ENCODE results near the gene GALNT14.

Gene GALNT14

DNA sequence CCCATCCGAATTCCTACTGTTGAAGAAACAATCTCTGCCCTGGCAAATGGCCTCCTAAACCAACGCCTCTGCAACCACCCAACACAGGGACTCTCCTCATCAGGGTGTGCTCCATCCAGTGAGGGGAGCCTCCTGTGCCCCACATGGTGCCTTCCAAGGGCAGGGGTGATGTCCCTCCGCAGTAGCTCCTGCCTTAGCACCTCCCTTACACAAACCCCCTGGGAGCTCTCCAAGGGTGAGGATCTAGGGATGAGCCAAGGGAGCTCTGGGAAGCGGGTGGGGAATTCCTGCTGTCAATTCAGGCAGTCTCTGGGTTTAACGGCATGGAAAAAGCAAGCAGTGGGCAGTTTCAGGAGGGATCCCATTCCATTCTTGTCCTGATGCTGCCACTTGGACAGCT, 3.8 kb downstream of the GALNT14 start:
- DNase-seq (ENCODE audit: low read depth in 2 of 2): no peak

DNA sequence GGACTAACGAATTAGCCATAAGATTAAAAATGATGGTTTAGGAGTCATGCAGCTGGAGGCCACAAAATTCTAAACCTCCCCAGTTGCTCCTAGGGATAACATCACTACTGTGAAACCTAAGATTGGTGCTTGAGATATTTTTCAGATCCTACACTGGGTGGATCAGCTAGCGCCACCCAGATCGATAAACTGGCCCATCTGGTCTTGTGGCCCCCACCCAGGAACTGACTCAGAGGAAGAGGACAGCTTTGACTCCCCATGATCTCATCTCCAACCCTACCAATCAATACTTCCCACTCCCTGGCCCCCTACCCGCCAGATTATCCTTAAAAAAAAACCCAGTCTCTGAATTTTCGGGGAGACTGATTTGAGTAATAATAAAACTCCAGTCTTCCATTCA, 5.5 kb downstream of the GALNT14 start:
- no peak for DNase-seq (ENCODE audit: low read depth in 2 of 2)

DNA sequence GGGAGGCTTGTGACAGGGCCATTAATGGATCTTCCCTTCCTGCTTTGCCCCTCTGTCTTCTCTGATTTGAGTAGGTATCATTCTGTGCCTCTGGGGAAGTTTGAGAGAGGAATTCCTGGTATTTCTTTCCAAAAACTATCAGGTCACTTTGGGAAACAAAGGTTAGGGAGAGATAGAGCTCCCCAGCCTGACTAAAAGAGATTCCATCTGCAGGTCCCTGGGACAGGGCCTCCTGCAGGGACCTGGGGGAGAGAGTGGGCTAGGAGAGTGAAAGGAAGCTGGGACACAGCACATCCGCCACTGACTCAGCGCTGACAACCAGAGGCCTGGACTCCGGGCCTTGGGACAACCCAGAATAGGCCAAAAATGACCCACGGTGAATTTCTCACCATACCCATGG, 6.4 kb downstream of the GALNT14 start:
- no peak for DNase-seq (ENCODE audit: low read depth in 2 of 2)

DNA sequence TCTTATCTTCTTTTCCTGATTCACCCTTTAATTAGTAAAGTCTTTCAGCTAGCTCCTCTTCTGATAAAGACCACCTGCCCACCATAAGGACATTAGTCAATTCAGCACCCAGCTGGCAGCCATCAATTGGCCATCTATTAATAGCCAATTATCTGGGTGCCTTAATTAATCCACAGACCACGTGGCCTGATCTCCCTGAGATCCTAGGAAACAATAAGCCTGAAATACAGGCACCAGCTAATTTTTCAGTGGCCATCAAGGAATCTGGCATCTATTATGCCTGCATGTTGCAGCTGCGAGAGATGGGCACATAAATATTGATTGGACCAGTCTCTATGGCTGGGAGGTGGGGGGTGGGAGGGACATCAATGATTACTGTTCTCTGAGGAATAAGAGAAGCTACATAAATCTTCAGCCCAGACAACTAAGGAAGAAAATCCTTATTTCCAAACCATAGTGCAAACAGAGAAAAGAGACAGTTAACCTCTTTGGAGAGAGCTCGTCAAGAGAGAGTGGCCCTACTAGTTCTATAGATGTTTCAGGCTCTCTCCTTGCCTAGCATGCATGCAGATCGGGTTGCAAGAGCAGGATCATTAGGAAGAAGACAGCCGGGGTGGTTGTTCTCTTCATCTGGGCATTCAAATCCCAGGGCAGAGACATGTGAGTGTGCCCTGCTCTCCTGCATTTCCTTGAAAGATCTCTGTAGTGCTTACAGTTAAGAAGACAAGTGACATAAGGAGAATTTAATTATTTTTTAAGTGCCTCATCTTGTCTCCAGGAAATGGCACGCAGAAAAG, 8.7 kb downstream of the GALNT14 start:
- DNase-seq (ENCODE audit: low read depth in 2 of 2): no peak

DNA sequence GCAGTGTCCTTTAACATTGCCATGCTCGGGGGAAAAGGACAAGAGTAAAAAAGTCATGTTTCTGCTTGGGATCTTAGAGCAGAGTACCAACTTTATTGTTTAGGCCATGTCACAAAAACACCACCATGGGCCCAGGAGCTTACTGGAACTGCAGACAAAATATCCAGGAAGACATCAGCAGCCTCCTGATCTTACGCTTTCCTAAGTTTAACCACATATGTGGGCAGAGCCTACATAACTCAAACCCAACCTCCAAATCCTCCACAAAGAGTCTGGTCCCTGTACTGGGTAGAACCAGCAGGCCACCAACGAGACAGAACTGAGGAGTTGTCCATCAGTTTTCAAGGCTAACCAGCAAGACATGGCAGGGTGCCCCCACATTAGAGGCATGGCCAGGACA, 10.3 kb downstream of the GALNT14 start:
- no peak for DNase-seq (ENCODE audit: low read depth in 2 of 2)

DNA sequence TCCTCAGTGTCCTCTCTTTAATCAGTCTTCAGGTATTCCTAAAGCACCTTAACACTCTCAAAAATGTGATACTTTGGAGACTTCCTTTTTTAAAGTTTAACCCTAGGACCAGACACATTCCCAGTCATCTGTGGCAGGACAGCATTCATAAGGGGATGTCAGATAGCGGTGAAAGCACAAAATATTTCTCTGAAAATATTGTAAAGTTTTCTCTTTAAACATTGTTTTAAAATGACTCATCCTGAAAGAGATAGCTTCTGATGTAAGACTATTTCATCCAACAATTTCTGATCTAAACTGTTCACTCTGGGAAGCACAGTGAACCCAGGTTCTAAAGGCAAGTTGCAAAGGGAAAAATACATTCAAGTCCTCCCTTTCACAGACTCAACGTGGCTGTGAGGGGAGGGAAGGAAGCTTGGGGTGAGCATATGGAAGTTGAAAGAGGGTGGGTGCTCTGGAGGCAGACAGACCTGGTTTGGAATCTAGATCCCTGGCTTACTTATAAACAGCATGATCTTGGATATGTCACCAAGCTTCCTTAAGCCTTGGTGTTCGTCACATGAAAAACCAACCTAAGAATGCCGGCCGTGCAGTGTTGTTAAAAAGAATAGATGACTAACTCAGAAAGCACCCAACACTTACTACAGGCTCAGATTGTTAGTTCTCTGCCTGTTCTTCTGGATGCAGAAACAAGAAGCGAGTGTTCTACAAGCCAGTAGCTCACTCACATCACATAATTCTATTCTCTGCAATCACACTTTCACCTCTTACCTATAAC, 12.1 kb downstream of the GALNT14 start:
- DNase-seq (ENCODE audit: low read depth in 2 of 2): no peak

DNA sequence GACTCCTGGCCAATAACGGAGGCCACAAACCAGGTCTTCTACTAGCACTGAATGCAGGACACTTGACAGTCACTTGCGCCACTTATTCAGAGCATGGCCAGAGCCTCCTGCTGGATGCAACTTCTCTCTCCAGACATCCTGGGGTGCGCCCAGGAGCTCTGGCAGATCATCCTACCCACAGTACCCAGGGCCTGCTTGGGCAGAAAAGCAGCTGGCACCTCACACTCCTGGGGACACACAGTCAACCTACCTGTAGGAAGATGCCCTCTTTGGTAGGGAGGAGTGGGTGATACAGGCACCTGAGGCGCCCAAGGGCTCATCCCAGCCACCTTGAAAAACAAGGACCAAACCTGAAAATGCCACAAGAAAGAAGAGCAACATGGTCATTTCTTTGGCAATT, 13.3 kb downstream of the GALNT14 start:
- DNase-seq (ENCODE audit: low read depth in 2 of 2): no peak

DNA sequence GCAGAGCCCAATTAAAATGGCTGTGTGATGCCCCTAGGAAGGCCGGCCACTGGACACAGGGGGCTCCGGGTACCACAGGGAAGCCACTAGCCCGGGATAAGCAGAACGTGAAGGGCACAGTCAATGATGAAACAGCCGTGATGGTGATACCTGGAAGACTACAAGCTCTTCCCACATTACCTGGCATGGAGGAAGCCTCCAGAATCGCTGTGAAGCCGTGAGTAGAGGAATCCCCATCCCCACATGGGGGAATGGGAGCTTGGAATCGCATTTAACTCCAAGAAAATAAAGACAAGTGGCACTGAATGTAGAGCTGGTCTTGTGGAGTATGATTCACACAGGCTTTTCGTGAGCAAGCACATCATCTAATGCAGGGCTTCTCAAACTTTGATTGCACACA, 16.1 kb downstream of the GALNT14 start:
- DNase-seq (ENCODE audit: low read depth in 2 of 2): no peak

DNA sequence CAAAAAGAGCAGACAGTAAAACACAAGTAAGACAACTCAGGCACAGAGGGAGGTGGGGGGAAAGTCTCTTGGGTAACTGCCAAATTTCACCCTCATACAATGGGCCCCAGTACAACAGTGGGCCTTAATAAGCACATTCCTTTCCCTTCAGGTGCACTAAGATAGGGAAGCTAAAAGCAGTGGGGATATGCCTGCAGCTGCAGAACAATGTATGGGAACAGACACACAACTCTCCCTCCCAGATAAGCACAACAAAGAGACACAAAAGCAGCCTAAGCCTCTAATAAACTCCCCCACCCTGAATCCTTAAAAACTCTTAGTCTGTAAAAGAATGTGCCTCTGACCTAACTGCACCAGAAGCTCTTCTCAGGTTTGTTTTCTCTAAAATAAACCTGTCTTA, 24.5 kb downstream of the GALNT14 start:
- no peak for DNase-seq (ENCODE audit: low read depth in 2 of 2)

DNA sequence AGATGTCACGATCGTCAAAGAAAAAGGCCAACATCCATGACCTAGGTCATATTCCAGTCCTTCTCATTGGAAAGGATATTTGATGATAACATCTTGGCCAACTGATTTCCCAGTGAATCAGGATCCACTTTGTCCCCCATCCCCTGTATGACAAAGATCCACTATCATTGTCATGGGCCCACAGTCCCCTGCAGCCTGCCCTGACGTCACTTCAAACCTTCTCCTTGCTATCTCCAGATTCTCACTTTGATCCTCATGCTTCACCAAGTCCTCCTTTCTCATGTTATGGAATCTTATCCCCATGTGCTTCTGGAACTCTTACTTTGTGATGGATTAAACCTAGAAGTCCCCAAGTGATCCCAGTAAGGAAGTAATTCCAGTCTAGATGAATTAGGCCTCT, 25.7 kb downstream of the GALNT14 start:
- DNase-seq (ENCODE audit: low read depth in 2 of 2): no peak

DNA sequence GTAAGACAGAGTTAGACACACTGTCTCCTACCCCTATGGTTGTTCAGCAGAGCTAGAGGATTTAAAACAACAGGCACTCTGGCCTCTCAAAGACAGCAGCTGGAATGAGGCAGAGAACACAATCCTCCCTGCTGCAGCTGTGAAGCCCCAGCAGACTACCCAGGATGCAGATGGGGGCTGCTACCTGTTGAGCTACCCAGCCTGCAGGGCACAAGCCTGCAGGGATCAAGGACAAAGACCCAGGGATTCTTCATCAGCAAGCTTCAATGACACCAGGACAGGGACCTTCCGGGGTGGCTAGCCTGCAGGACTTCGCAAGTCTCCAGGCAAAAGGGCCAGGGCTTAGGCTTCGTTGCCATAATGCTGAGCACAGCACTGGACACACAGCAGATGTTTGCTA, 27.2 kb downstream of the GALNT14 start:
- DNase-seq (ENCODE audit: low read depth in 2 of 2): no peak

DNA sequence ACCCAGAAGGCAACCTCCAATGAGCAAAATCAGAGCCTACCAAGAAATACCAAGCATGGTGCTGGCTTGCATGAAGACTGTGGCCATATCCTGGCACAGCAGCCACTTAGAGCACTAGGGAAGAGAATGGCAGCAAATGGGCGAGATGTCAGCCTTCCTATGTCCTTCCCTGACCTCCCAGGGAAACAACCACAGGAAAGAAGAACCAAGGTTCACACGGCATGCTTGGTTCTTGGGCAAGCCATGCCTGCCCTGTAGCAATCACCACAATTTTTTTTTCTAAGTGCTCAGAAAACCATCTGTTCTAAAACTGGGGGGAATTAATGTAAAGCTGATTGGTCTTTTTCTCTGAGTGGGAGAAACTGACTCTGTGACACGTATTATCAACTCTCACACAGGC, 27.8 kb downstream of the GALNT14 start:
- no peak for DNase-seq (ENCODE audit: low read depth in 2 of 2)

DNA sequence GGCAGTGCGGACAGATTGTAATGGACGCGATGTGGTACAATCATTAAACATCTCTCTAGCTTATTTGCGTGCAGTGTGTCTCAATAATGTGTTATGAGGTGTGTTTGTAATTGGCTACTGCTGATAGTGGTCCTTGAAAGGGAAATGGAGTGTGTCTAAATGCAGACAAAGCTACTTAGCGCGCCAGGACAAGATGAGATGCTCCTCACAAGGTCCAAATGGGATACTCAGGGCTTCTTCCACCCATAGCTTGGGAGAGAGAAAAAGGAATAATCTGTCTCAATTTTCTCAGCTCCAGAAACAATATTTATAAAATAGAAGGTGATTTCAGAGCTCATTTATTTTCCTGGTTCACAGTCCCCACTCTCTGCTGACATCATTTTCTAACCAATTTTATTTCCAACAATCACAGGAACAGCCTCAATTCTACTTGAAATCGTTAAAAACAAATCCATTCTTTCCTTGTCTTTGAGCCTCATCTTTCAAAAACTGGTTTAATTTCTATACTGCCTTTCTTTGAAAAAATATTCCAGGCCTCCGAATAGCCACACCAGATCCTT, 28.5 kb downstream of the GALNT14 start:
- no peak for DNase-seq (ENCODE audit: low read depth in 2 of 2)

DNA sequence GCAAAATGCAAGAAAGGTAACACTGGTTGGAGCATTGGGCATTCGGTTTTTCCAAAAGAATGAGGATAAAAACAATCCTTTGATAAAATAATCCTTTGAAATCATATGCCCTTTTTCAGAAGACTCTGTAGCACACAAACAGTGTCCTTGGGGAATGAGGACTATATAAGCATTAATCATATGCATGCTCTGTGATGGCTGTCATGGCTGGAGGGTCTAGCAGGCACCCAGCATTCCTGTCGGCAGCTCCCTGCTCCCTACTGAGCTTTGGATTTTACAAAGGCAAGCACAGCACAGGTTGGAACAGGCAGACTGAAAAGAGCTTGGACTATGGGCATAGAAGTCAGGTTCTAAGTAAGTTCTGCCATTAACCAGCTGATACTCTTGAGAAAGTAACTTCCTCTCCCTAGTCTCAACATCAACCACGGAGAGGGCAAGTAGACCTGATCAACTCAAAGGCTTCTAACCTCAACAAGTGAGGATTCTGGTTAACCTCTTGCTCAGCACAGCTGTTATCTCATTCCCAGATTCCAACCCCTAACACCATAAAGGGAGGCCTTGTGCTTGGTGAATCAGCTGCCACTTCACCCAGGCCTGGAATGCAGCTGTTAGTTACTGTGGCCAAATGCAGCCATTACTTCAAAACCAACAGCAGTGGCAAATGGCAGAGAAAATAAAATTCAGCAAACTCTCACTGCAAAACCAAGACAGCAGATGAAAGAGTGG, 29.5 kb downstream of the GALNT14 start:
- DNase-seq (ENCODE audit: low read depth in 2 of 2): no peak

DNA sequence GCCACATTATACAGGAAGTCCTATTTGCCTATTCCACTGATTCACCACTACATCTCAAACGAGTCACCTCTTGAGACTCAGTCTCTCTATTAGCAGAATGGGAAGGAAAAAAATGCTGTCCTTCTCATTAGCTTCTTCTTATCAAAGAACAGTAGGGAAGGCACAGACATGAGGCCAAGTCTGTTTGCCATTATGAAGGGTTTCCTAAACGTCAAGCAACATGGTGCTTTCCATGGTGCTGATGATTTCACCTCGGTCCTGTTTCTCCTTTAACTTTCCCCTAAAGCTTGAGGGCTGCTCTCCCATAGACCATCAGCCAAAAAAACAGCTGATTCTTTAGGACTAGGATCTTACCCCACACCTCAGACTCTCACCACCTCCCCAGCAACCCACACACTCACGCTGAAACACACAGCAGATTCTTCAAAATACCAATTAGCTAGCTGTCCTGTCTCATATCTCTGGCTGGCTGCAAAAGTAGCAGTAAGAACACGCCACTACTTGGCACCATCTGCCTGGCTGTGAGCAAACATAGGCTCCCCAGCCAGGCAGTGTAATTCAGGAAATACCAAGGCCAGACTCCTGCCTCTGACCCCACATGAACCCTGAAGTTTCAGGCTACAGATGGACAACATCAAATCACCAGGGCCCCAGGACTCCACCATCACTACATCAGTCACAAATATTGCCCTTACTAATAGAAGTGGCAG, 30.5 kb downstream of the GALNT14 start:
- DNase-seq (ENCODE audit: low read depth in 2 of 2): no peak

DNA sequence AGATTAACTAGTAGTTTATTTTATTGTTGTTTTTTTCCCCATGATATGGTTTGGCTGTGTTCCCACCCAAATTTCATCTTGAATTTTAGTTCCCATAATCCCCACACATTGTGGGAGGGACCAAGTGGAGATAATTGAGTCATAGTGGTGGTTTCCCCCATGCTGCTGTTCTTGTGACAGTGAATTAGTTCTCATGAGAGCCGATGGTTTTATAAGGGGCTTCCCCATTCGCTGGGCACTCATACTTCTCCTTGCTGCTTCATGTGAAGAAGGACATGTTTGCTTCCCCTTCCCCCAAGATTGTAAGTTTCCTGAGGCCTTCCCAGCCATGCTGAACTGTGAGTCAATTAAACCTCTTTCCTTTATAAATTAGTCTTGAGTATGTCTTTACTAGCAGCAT, 36.5 kb downstream of the GALNT14 start:
- no peak for DNase-seq (ENCODE audit: low read depth in 2 of 2)

DNA sequence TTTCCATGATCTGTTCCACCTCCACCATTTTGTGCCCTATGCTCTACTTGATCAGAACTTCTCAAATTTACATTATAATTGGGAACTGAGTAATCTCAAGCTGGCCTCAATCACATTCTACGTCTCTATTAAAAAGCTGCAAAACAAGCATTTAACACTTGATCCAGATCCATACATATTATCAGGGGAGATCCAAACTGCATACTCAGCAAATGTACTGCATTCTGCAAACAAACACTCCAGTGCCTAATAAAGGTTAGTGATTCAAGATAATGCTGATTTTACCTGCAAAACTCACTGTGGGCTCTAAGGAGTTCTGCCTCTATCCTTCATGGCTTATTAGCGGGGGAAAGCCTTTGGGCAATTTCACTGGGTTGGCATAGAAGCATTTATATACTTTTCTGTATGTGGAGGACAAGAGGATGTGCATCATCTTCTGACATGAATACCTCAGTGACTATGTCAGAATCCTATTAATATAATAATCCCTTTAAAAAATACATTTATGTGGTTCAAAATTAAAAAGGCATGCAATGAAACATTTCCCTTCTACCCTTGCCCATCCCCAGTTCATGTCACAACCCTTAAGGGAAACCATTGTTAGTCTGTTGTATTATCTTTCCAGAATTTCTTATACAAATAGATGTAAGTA, 40.2 kb downstream of the GALNT14 start:
- no peak for DNase-seq (ENCODE audit: low read depth in 2 of 2)

DNA sequence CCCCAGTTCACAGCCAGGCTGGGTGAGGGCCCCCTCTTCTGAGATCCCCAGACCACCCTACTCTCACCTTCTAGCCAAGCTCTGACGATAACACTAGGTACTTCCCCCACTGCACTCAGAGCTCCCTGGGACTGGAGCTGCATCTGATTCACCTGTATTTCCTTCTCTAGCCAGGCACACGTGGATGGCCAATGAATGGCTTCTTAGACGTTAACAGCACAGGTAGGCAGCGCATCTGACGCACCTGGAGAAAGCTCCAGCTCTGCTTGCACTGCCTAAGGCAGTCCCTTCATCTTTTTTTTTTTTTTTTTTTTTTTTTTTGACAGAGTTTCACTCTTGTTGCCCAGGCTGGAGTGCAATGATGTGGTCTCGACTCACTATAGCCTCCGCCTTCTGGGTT, 48.1 kb downstream of the GALNT14 start:
- no peak for DNase-seq (ENCODE audit: low read depth in 2 of 2)

DNA sequence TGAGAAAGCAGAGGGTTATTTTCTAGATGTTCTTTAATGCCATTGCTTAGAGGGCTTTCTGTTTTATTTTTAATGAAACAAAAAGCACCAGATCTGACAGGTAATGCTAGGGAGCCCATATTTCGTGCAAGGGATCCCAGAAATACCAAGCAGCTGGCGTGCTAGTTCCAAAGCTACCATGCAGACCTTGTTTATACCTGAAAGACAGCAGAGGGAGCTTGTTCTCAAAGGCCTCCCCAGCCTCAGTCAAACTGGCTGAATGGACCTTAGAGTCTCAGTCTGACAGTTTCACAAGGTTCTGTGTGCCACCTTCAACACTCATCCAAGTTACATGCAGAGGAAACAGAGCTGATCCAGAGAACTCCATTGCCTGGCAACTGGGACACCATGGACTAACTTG, 48.6 kb downstream of the GALNT14 start:
- no peak for DNase-seq (ENCODE audit: low read depth in 2 of 2)

DNA sequence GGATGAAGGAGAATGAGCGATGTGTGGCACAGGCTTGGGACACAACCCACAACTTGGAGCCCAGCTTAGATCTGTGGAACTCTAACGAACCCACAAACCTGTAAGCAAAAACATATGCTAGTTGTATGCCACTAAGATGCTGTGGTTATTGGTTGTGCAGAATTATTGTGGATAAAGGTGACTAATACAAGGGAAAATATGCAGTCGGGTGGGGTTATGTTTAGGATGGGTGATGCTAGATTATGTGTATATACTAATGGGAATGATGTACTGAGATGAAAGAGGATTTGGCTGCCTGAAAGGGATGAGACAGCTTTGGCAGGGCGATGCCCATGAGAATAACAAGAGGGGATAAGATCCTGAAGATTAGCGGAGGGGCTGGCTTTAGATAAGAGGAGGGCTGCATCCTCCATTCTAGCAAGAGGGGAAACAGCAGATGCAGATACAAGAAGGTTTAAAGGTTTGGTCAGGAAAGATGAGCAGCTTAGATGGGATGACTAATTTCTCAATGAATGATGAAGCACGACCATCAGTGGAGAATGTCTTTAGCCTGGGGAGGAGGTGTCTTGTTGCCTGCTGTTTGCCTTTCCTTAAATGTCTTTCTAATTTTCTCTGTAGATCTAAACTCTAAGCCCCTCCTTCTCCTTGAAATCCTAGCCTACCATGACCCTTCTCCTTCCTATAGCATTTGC, 49.6 kb downstream of the GALNT14 start:
- peak in 1 of 2 experiments; percentile 14 for DNase-seq (ENCODE audit: low read depth in 2 of 2)

DNA sequence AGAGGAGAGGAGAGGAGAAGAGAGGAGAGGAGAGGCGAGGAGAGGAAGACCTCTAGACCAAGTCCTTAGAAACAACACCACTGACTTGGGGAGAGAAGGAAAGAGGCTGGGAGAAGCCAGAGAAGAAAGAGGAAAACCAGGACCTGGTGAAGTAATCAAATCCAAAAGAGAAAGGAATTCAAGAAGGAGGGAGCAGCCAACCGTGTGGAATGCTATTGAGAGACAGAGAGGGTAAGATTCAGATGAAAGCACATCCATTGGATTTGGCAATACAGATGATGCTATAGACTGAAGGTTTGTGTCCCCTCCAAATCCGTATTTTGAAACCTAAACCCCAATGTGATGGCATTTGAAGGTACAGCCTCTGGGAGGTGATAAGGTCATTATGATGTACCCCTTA, 50.7 kb downstream of the GALNT14 start:
- no peak for DNase-seq (ENCODE audit: low read depth in 2 of 2)

Measured in fibroblast of skin of left biceps (primary cell).